Hepatocyte (in vitro differentiated cells): Measurements from ENCODE around the gene RHEX. TPM values are rescaled to one million over a fixed set of nuclear protein-coding genes. Genes with fewer than 3 reads are reported as not detected.

Source experiments
- DNase-seq: peaks from one replicate; pipeline ENCODE4 v3.0.0-alpha.2; 2016; ENCODE audit warnings: low spot score
- H2AFZ ChIP-seq: fragments of 200-600 bp; sonication (generic); 2 replicates; pipeline ENCODE4 v1.6.0; 2016; ENCODE audit warnings: antibody characterized with exemption, mild to moderate bottlenecking
- H3K27ac ChIP-seq: fragments of 200-600 bp; sonication (generic); 2 replicates; pipeline ENCODE4 v1.5.1; 2016; ENCODE audit warnings: mild to moderate bottlenecking
- H3K27me3 ChIP-seq: fragments of 200-600 bp; sonication (generic); 2 replicates; pipeline ENCODE4 v1.6.1; 2016
- H3K36me3 ChIP-seq: fragments of 200-600 bp; sonication (generic); replicated peaks from 2 replicates; pipeline ENCODE4 v1.5.1; 2016; ENCODE audit warnings: low read depth; ENCODE audit not compliant: insufficient read depth
- H3K4me1 ChIP-seq: fragments of 200-600 bp; sonication (generic); 2 replicates; pipeline ENCODE4 v1.5.1; 2016; ENCODE audit warnings: mild to moderate bottlenecking, moderate library complexity; ENCODE audit not compliant: insufficient read depth
- H3K4me2 ChIP-seq: fragments of 200-600 bp; sonication (generic); 2 replicates; pipeline ENCODE4 v1.6.0; 2016
- H3K4me3 ChIP-seq: fragments of 200-600 bp; sonication (generic); 2 replicates; pipeline ENCODE4 v1.5.1; 2016; ENCODE audit warnings: mild to moderate bottlenecking
- H3K79me2 ChIP-seq: fragments of 200-600 bp; sonication (generic); 2 replicates; pipeline ENCODE4 v1.6.0; 2017; ENCODE audit warnings: mild to moderate bottlenecking
- H3K9me2 ChIP-seq: fragments of 200-600 bp; sonication (generic); replicated peaks from 2 replicates; pipeline ENCODE4 v1.6.0; 2017; ENCODE audit warnings: mild to moderate bottlenecking; ENCODE audit not compliant: insufficient read depth
- H3K9me3 ChIP-seq: fragments of 200-600 bp; sonication (generic); 2 replicates; pipeline ENCODE4 v1.5.1; 2016; ENCODE audit warnings: low read depth, mild to moderate bottlenecking
- H4K20me1 ChIP-seq: fragments of 200-600 bp; sonication (generic); 2 replicates; pipeline ENCODE4 v1.6.0; 2016; ENCODE audit warnings: mild to moderate bottlenecking; ENCODE audit not compliant: insufficient read depth, poor library complexity, severe bottlenecking
- CTCF ChIP-seq: fragments of 200-600 bp; sonication (generic); IDR thresholded peaks from 2 replicates; pipeline ENCODE4 v1.5.1; 2016; ENCODE audit warnings: antibody characterized with exemption, mild to moderate bottlenecking; ENCODE audit not compliant: poor library complexity
- EZH2 ChIP-seq: fragments of 200-600 bp; sonication (generic); IDR thresholded peaks from 2 replicates; pipeline ENCODE4 v1.6.1; 2016; ENCODE audit warnings: antibody characterized with exemption, mild to moderate bottlenecking, borderline replicate concordance
- EZH2phosphoT487 ChIP-seq: fragments of 200-600 bp; sonication (generic); IDR thresholded peaks from one replicate; pipeline ENCODE4 v1.6.1; 2018; ENCODE audit warnings: antibody characterized with exemption, mild to moderate bottlenecking, low read depth, moderate library complexity; ENCODE audit not compliant: unreplicated experiment, severe bottlenecking
- WGBS: methylation state at CpG from one replicate; pipeline ENCODE4 v1.1.6; 2016; ENCODE audit warnings: low lambda C conversion rate; ENCODE audit errors: missing lambda C conversion rate; 5-methylcytosine and 5-hydroxymethylcytosine counted together
- polyA plus RNA-seq: library from polyadenylated mRNA; unstranded; fragments of >200 nt; fragmentation: Nextera tagmentation; extraction: Ambion mirVana; gene quantifications from 2 replicates; pipeline ENCODE4 v1.2.1, GENCODE V29; 2016
- total RNA-seq: library from RNA; depleted of rRNA; stranded (reverse); fragments of >200 nt; gene quantifications from 2 replicates; pipeline ENCODE4 v1.2.3, GENCODE V29; 2014

RHEX gene
- total and polyA plus RNA-seq, 2 experiments from 2014 or later, result 0.51 TPM; not detected in 1

- Histone ChIP-seq H4K20me1 (no peaks in the 10 kb centered on the region), H2AFZ (no peak overlapping the region), H3K4me3 (no peak overlapping the region), H3K4me1 (no peaks in the 10 kb centered on the region), H3K27ac (no peak overlapping the region), H3K9me2 (no peaks in the 10 kb centered on the region), H3K9me3 (no peaks in the 10 kb centered on the region), H3K36me3 (no peaks in the 10 kb centered on the region), H3K4me2 (no peak overlapping the region), H3K27me3 (no peaks in the 10 kb centered on the region), H3K79me2 (no peaks in the 10 kb centered on the region)
- WGBS, result 56% methylated on average over 2 of the region's 2 CpGs
- TF ChIP-seq EZH2phosphoT487, result no peak
- TF ChIP-seq EZH2, result no peak
- DNase-seq, result no peak
Measured at GRCh38 chr1:206136241-206136640, 83.3 kb downstream of the RHEX start.

GRCh38 chr1:206142011-206142410, 89.0 kb downstream of the RHEX start:
- TF ChIP-seq EZH2 (no peak), CTCF (no peak), EZH2phosphoT487 (no peak)
- H3K4me2 ChIP-seq, result no peak overlapping the region
- DNase-seq, result no peak
- 79% methylated on average over 3 of the region's 3 CpGs for WGBS
- no peak overlapping the region for H2AFZ ChIP-seq
- no peaks in the 10 kb centered on the region for H3K4me1 ChIP-seq
- no peaks in the 10 kb centered on the region for H3K9me2 ChIP-seq
- no peak overlapping the region for H3K4me3 ChIP-seq
- H3K27me3 ChIP-seq, result no peaks in the 10 kb centered on the region
- no peaks in the 10 kb centered on the region for H3K9me3 ChIP-seq
- H3K27ac ChIP-seq, result no peak overlapping the region
- no peaks in the 10 kb centered on the region for H3K36me3 ChIP-seq
- no peaks in the 10 kb centered on the region for H3K79me2 ChIP-seq
- H4K20me1 ChIP-seq, result no peaks in the 10 kb centered on the region

DNA sequence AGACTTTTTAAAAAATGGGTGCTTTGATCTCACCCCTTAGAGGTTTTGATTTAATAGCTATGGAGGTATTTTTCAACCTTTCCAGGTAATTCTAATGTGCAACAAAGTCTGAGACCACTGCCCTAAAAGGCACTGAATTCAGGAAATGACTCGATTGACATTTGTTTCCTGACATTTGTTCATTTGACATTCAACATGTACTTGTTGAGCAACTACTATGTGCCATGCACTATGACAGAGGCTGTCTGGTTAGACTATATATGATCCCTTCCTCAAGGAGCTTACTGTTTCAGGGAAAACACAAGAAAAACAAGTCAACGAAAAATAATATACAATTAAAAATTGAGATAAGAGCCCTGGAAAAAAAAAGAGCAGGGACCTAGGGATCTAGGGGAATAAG, 89.8 kb downstream of the RHEX start:
- Histone ChIP-seq H3K36me3 (no peaks in the 10 kb centered on the region), H3K27ac (no peak overlapping the region), H3K27me3 (no peaks in the 10 kb centered on the region), H3K4me3 (no peak overlapping the region), H3K9me2 (no peaks in the 10 kb centered on the region), H4K20me1 (no peaks in the 10 kb centered on the region), H2AFZ (no peak overlapping the region), H3K9me3 (no peaks in the 10 kb centered on the region), H3K79me2 (no peaks in the 10 kb centered on the region), H3K4me1 (no peaks in the 10 kb centered on the region), H3K4me2 (no peak overlapping the region)
- TF ChIP-seq CTCF (no peak), EZH2 (no peak), EZH2phosphoT487 (no peak)
- no peak for DNase-seq
- 86% methylated on average over 2 of the region's 2 CpGs for WGBS

GRCh38 chr1:206143537-206144172, 90.7 kb downstream of the RHEX start:
- no peaks in the 10 kb centered on the region for H3K79me2 ChIP-seq
- no peaks in the 10 kb centered on the region for H3K36me3 ChIP-seq
- WGBS, result 89% methylated on average over 15 of the region's 15 CpGs
- H3K4me1 ChIP-seq, result no peaks in the 10 kb centered on the region
- H3K4me3 ChIP-seq, result no peak overlapping the region
- DNase-seq, result no peak
- TF ChIP-seq EZH2phosphoT487 (no peak), CTCF (no peak), EZH2 (no peak)
- H3K27ac ChIP-seq, result no peak overlapping the region
- H3K27me3 ChIP-seq, result no peaks in the 10 kb centered on the region
- no peaks in the 10 kb centered on the region for H3K9me2 ChIP-seq
- H3K4me2 ChIP-seq, result no peak overlapping the region
- no peaks in the 10 kb centered on the region for H4K20me1 ChIP-seq
- no peak overlapping the region for H2AFZ ChIP-seq
- no peaks in the 10 kb centered on the region for H3K9me3 ChIP-seq
